Activated naive CD8-positive, alpha-beta T cell (primary cell): Measurements from ENCODE around the gene KLF11.
A peak's percentile ranks its signal among the peaks of the same experiment; 100 is the strongest.

ENCODE experiments used
- H3K27ac Mint-ChIP-seq: one replicate; pipeline ENCODE4 v1.8.0; 2021; ENCODE audit warnings: mixed read lengths
- H3K27me3 Mint-ChIP-seq: one replicate; pipeline ENCODE4 v1.8.0; 2021; ENCODE audit warnings: mixed read lengths
- H3K36me3 Mint-ChIP-seq: one replicate; pipeline ENCODE4 v1.8.0; 2021; ENCODE audit warnings: mixed read lengths
- H3K4me1 Mint-ChIP-seq: one replicate; pipeline ENCODE4 v1.8.0; 2021; ENCODE audit warnings: low read depth, mixed read lengths
- H3K4me3 Mint-ChIP-seq: one replicate; pipeline ENCODE4 v1.8.0; 2021; ENCODE audit warnings: mild to moderate bottlenecking, mixed read lengths
- H3K9me3 Mint-ChIP-seq: one replicate; pipeline ENCODE4 v1.8.0; 2021; ENCODE audit warnings: low read depth, mixed read lengths

KLF11 gene

GRCh38 chr2:10072656-10073480 is 29.5 kb downstream of the KLF11 start:
- Mint-ChIP-seq H3K27ac (no peak overlapping the region), H3K9me3 (peaks cover 3% of the 10 kb centered on the region), H3K4me3 (no peak overlapping the region), H3K4me1 (peaks cover 4% of the 10 kb centered on the region), H3K27me3 (peaks cover 28% of the 10 kb centered on the region), H3K36me3 (peaks cover 2% of the 10 kb centered on the region)

GRCh38 chr2:10073706-10074105 is 30.4 kb downstream of the KLF11 start:
- Mint-ChIP-seq H3K27ac (no peak overlapping the region), H3K4me1 (peaks cover 4% of the 10 kb centered on the region), H3K27me3 (peaks cover 36% of the 10 kb centered on the region), H3K36me3 (no peaks in the 10 kb centered on the region), H3K4me3 (no peak overlapping the region), H3K9me3 (no peaks in the 10 kb centered on the region)

GRCh38 chr2:10075101-10075500 is 31.8 kb downstream of the KLF11 start:
- no peaks in the 10 kb centered on the region for H3K36me3 Mint-ChIP-seq
- no peaks in the 10 kb centered on the region for H3K9me3 Mint-ChIP-seq
- H3K4me1 Mint-ChIP-seq: peaks cover 10% of the 10 kb centered on the region
- H3K27me3 Mint-ChIP-seq: peaks cover 41% of the 10 kb centered on the region
- H3K27ac Mint-ChIP-seq: no peak overlapping the region
- no peak overlapping the region for H3K4me3 Mint-ChIP-seq

- Mint-ChIP-seq H3K27ac (no peak overlapping the region), H3K4me3 (no peak overlapping the region), H3K27me3 (peaks cover 41% of the 10 kb centered on the region)
Measured at GRCh38 chr2:10075571-10076209, 32.3 kb downstream of the KLF11 start.

GRCh38 chr2:10076511-10076910 is 33.2 kb downstream of the KLF11 start:
- no peak overlapping the region for H3K4me3 Mint-ChIP-seq
- H3K4me1 Mint-ChIP-seq: peaks cover 17% of the 10 kb centered on the region
- H3K9me3 Mint-ChIP-seq: no peaks in the 10 kb centered on the region
- H3K36me3 Mint-ChIP-seq: no peaks in the 10 kb centered on the region
- H3K27me3 Mint-ChIP-seq: peaks cover 46% of the 10 kb centered on the region
- H3K27ac Mint-ChIP-seq: no peak overlapping the region

More at GRCh38 chr2:10075571-10076209, 32.3 kb downstream of the KLF11 start:
- Mint-ChIP-seq H3K9me3 (no peaks in the 10 kb centered on the region), H3K4me1 (peaks cover 10% of the 10 kb centered on the region), H3K36me3 (no peaks in the 10 kb centered on the region)

- H3K36me3 Mint-ChIP-seq: no peaks in the 10 kb centered on the region
Measured at GRCh38 chr2:10076988-10077527, 33.7 kb downstream of the KLF11 start.

GRCh38 chr2:10078001-10078400 is 34.7 kb downstream of the KLF11 start:
- Mint-ChIP-seq H3K27me3 (peaks cover 46% of the 10 kb centered on the region), H3K4me1 (peaks cover 12% of the 10 kb centered on the region), H3K9me3 (no peaks in the 10 kb centered on the region), H3K27ac (no peak overlapping the region), H3K36me3 (no peaks in the 10 kb centered on the region), H3K4me3 (peak overlapping the region; percentile 30)

More at GRCh38 chr2:10076988-10077527, 33.7 kb downstream of the KLF11 start:
- H3K9me3 Mint-ChIP-seq: no peaks in the 10 kb centered on the region
- no peak overlapping the region for H3K27ac Mint-ChIP-seq
- H3K27me3 Mint-ChIP-seq: peaks cover 47% of the 10 kb centered on the region
- H3K4me3 Mint-ChIP-seq: no peak overlapping the region
- peaks cover 17% of the 10 kb centered on the region for H3K4me1 Mint-ChIP-seq

- H3K27me3 Mint-ChIP-seq: peaks cover 52% of the 10 kb centered on the region
- no peaks in the 10 kb centered on the region for H3K36me3 Mint-ChIP-seq
- peaks cover 12% of the 10 kb centered on the region for H3K4me1 Mint-ChIP-seq
- no peaks in the 10 kb centered on the region for H3K9me3 Mint-ChIP-seq
- peak overlapping the region; percentile 79 for H3K4me3 Mint-ChIP-seq
- no peak overlapping the region for H3K27ac Mint-ChIP-seq
Measured at GRCh38 chr2:10078704-10079265, 35.4 kb downstream of the KLF11 start.

- Mint-ChIP-seq H3K4me3 (peak overlapping the region; percentile 79), H3K9me3 (no peaks in the 10 kb centered on the region), H3K27me3 (peaks cover 54% of the 10 kb centered on the region), H3K4me1 (peaks cover 12% of the 10 kb centered on the region), H3K36me3 (no peaks in the 10 kb centered on the region), H3K27ac (no peak overlapping the region)
Measured at GRCh38 chr2:10079266-10079869, 36.0 kb downstream of the KLF11 start.

- H3K27me3 Mint-ChIP-seq: peaks cover 56% of the 10 kb centered on the region
- peak within 1 kb of the TSS; percentile 79 for H3K4me3 Mint-ChIP-seq
- no peaks in the 10 kb centered on the region for H3K9me3 Mint-ChIP-seq
- peaks cover 12% of the 10 kb centered on the region for H3K4me1 Mint-ChIP-seq
- H3K27ac Mint-ChIP-seq: no peak within 1 kb of the TSS
- H3K36me3 Mint-ChIP-seq: no peaks in the 10 kb centered on the region
Measured at GRCh38 chr2:10079870-10080535, 36.7 kb downstream of the KLF11 start, which contains the start of gene CYS1. Gene CYS1 (minus strand): TSS chr2:10080411. CDS start chr2:10080223, 188 bp downstream.

GRCh38 chr2:10080536-10081304 is 37.4 kb downstream of the KLF11 start:
- Mint-ChIP-seq H3K27ac (no peak overlapping the region), H3K36me3 (no peaks in the 10 kb centered on the region), H3K4me3 (peak overlapping the region; percentile 69), H3K9me3 (no peaks in the 10 kb centered on the region), H3K4me1 (peaks cover 12% of the 10 kb centered on the region), H3K27me3 (peaks cover 54% of the 10 kb centered on the region)

GRCh38 chr2:10083046-10083445 is 39.7 kb downstream of the KLF11 start:
- peaks cover 43% of the 10 kb centered on the region for H3K27me3 Mint-ChIP-seq
- H3K36me3 Mint-ChIP-seq: no peaks in the 10 kb centered on the region
- peaks cover 12% of the 10 kb centered on the region for H3K4me1 Mint-ChIP-seq
- H3K9me3 Mint-ChIP-seq: no peaks in the 10 kb centered on the region
- H3K27ac Mint-ChIP-seq: no peak overlapping the region
- H3K4me3 Mint-ChIP-seq: no peak overlapping the region

GRCh38 chr2:10083692-10084211 is 40.4 kb downstream of the KLF11 start:
- Mint-ChIP-seq H3K27ac (no peak overlapping the region), H3K36me3 (no peaks in the 10 kb centered on the region), H3K9me3 (no peaks in the 10 kb centered on the region), H3K4me1 (peaks cover 12% of the 10 kb centered on the region), H3K27me3 (peaks cover 36% of the 10 kb centered on the region), H3K4me3 (no peak overlapping the region)
